Right kidney (tissue), 1 donor: ENCODE measurements around the gene XBP1.
"Not testable (repeated sequence)": the region's sequence is repeated elsewhere in the genome, so short reads cannot be mapped to it uniquely, and the experiment has no call there.

Source experiments
- DNase-seq: peaks from one replicate; pipeline ENCODE4 v3.0.0-alpha.2; 2016

Gene XBP1

DNA sequence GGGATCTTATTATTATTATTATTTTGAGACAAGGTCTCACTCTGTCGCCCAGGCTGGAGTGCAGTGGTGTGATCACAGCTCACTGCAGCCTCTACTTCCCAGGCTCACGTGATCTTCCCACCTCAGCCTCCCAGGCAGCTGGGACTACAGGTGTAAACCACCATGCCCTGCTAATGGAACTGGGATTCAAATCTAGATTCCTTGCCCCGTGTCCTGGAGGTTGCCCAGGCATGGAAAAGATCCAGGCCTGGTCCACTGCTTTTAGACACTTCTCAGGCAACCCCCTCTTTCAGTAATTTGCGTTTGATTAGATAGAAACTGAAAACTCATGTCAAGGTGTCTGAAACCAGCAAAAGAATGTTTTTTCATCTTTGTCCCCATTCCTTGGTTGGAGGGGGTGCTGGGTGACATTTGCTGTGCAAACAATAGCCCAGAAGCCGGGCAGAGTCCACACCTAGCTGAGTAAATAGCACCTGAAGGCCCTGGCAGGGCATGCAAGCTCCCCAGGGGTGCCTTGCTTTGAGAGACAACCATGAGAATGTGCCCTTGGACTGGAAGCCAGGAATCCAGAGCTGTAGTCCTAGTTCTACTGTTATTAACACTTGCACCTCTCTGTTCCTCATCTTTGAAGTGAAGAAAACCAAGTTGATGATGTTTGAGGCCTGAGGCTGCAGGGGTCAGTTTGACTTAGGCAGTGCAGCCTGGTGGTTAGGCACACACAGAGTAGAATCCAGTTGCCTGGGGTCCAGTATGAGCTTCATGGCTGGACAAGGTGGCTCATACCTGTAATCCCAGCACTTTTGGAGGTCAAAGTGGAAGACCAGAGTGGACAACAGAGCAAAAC, 19.1 kb upstream of the XBP1 start:
- DNase-seq, result peak; percentile 15

DNA sequence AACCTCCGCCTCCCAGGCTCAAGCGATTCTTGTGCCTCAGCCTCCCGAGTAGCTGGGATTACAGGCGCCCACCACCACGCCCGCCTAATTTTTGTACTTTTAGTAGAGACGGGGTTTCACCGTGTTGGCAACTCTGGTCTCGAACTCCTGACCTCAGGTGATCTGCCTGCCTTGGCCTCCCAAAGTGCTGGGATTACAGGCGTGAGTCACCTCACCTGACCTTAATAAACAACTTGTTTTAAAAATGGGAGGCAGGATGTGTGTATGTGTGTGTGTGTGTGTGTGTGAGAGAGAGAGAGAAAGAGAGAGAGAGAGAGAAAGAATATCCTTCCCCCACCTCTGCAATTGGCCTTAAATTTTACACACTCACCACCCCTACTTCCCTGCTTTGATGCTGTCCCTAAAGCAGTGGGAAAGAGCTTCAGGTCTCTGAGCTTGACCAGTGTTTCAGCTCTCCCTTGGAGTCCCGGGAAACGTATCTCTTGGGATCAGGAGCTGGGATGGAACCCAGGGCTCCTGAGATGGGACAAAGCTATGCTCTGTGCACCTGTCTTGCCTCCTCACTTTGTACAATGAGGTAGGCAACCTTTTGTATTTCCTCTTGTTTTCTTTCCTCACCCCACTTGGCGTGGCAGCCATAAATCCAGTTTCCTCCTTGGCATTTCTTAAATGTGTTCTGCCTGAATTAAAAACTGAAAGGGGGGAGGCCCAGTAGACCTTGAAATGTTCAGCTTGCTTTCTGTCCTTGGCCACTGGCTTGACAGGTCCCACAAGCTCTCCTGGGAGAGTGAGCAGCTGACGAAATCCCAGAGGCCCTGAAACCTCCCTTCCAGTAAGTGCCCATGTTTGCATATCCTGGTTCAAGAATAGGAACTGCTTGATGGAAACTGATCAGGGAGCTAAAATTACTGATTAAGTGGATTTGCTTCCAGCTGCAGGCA, 17.8 kb upstream of the XBP1 start:
- DNase-seq, result peak; percentile 59

DNA sequence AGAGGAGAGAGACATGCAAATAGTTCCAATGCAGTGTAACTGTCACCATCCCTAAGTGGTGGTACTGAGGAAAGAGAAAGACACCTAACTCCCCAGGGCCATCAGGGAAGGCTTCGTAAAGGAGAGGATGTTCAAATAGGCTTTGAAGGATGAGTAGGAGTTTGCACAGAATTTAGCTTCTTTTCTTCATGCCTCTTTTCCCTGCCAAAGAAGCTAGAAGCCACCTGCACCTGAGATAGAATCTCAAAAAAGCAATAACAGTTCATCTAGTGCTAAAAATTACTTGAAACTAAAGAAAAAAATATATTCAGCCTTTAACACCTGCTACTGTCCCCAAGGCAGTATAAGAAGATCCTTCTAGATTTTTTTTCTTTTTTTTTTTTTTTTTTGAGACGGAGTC, 16.7 kb upstream of the XBP1 start:
- DNase-seq, result no peak

DNA sequence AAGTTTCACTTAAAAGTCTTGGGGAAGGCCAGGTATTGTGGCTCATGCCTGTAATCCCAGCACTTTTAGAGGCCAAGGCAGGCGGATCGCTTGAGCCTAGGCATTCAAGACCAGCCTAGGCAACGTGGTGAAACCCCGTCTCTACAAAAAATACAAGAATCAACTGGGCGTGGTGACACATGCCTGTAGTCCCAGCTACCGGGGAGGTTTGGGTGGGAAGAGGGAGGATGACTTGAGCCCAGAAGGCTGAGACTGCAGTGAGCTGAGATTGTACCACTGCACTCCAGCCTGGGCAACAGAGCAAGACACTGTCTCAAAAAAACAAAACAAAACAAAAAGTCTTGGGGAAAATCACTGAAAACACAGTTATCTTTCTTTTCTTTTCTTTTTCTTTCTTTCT, 15.4 kb upstream of the XBP1 start:
- DNase-seq, result no peak

DNA sequence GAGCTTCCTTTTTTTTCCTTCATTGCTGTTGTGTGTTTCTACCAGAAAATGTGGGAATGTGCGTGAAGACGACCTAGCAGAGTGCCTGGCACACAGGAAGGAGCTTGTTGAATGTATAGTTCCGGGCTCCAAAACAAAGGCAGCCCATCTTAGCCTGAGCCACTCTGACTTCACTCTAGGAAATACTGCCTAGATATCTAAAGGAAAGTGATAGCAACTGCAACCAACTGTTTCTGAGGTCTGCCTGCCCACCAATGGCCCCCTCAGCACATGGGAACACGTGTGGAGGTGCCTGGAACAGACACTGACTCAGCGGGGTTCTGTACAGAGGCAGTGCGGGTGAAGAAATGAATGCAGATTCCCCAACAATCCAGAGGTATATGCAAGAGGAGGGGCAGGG, 14.7 kb upstream of the XBP1 start:
- DNase-seq, result no peak

DNA sequence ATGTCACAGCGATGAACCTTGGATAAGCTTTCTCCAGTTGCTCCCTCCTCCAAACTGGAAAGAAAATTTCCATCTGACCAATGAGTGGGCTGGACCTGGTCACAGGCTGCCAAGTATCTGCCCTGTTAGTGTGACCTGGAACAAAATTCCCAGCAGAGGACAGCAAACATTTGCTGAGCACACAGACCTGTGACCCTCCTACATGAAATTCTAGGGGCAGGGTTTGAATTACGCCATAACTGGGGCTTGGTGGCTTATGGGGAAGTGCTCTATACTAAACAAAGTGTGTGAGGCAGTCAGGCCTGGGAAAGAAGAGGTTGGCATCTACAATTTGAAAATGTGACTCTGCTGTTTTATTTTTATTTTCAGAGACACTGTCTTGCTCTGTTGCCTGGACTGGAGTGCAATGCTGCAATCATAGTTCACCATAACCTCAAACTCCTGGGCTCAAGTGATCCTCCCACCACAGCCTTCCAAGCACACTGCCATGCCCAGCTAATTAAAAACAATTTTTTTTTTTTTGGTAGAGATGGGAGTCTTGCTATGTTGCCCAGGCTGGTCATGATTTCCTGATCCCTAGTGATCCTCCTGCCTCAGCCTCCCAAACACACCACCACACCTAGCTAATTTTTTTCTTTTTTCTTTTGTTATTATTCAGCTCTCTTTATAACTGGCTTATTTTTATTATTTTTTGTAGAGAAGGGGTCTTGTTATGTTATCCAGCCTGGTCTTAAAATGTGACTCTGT, 13.6 kb upstream of the XBP1 start:
- peak; percentile 30 for DNase-seq

DNA sequence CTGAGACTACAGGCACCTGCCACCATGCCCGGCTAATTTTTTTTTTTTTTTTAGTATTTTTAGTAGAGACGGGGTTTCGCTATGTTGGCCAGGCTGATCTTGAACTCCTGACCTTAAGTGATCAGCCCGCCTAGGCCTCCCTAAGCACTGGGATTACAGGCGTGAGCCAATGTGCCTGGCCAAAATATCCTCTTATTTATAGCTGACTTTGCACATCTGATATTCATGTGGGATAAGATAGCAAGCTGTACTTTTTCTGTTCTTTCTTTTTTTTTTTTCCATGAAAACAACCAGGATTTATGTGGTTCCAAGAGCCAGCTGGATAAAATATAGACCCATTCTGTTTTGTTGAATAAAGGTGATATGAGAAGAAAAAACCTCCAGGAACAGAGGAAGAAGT, 12.1 kb upstream of the XBP1 start:
- DNase-seq, result no peak

DNA sequence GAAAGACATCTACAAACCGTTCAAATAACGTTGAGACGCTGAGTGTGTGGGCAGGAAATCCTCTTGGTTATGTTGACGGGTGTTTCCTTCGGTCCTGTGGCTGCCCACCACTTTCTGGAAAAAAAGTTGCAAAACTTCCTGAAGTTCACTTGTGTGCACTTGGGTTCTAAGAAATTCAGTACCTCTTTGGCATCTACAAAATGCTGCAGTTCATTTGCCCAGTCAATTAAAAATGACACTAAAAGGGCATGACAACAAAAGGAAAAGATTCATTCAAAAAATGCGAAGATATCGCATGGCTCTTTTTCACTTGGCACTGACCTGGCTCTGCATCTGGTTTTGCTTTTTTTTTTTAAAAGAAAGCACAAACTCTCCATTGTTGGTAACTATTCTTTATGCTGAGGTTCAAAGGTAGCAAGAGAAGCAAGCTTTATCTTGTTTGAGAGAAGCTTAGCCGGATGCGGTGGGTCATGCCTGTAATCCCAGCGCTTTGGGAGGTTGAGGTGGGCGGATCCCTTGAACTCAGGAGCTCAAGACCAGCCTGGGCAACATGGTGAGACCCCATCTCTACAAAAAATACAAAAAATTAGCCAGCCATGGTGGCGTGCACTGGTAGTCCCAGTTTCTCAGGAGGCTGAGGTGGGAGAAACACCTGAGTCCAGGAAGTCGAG, 10.6 kb upstream of the XBP1 start:
- no peak for DNase-seq

DNA sequence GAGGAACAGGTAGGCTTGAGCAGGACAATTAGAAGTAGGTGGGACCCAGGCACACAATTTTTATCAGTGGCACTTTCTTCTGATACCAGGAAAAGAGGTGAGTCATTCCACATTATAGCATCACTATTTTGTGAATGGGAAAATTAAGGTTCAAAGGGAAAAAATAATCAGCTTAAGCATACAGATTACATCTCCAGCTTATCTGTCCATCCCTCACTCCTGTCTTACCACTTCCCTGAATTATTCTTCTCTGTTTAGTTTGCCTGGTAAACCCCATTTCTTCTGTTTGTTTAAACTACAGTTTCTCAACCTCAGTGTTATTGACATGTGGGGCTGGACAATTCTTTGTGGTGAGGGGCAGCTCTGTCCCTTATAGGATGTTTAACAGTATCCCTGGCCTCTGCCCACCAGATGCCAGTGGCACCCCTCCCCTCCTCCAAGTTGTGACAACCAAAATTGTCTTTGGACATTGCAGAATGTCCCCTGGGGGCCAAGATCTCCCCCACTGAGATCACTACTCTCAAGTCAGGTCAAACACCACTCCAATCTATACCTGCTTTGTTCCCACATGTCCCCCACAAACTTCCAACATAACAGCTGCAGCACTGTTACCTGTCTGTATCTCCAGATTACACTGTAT, 8.5 kb upstream of the XBP1 start:
- no peak for DNase-seq

DNA sequence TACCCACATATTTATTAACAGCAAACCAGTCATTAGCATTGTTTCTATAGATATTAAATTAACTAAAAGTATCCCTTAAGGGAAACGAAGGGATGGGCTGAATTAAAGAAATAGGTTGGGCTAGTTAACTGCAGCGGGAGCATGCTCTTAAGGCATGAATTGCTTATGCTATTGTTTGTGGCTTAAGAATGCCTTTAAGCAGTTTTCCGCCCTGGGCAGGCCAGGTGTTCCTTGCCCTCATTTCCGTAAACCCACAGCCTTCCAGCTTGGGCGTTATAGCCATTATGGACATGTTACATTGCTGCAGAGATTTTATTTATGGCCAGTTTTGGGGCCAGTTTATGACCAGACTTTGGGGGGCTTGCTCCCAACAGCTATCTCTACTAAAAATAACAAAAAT, 5.1 kb upstream of the XBP1 start:
- not testable (repeated sequence) for DNase-seq

DNA sequence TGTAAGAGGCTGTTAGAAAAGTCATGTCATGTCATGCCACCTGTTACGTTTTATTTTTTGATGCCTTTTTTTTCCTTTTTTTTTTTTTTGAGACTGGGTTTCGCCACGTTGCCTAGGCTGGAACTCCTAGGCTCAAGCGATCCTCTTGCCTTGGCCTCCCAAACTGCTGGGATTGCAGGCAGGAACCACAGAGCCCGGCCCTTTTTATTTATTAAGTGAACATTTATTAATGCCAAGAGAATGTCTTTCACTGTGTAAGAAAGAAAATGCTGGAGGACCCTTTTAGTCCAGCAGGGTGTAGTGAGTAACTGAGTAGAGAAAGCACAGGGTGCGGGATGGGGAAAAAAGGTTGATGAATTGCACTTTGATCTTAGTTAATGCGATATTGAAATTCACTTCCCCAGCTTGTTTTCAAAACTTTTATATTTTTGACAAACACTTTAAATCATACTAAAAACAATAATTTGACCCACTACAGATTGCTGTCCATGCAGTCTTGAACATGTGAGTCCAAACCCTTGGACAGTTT, 2.3 kb upstream of the XBP1 start:
- DNase-seq, result no peak

DNA sequence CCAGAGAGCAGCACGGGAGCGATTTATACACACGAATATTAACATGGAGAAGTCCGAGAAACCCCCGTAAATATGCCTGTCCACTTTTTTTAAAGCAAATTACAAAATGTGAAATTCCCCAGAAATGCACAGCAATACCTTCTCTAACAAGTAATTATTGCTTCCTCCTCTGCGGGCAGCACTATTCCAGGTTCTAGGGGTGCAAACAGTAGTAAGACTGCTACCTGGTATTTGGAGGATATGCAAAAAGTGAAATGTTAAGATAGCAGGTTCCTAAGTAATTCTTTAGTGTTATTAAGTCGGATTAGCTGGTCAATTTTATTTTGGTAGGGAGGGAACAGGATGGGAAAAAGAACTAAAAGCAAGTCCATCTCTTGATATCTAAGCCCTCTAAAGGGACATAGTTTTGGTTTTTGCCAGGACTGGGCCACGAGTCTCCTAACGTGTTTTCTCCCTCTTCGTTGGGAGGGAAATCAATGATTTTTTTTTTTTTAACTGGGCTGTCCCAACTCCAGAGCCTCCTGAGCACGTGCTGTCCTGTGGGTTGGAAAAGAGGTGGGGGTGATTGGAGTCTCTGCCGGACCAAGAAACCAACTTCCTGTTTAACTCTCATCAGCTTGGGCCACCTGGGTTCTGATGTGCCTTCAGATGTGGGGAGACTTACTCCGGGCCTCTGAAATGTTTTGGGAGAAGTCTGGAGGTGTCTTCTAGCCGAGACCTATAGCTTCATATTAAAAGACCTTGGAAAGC, 1.7 kb upstream of the XBP1 start:
- DNase-seq, result peak; percentile 30

DNA sequence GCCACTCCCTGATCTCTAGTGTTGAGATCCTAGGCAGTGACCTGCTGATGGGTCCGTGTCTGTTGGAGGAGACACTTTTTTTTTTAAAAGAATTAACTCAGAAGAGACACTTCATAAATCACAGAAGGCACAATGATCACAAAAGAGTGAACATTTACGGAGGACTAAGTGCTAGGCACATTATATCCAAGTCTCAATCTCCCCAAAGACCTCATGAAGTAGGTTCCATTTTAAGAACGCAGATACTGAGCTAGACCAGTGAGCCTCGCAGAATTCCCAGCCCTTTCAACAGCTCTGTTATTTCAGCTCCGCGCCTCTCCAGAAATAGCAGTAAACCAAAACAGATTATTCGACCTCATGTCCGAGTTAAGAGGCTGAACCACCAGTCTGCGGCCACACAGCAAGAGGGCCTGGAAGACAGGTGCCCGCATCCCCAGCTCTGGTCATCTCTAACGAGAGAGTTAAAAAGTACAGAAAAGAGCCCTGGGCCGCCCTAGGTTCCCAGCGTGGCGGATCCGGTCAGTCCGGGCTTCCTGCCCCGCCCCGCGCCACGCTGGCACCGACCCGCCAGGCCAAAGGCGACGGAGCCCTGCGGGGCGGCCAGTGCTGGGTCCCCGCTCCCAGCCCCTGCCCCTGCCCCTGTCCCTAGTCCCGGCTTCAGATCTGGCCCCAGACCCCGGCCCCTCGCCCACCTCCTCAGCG, 612 bp downstream of the XBP1 start:
- DNase-seq, result peak; percentile 86

DNA sequence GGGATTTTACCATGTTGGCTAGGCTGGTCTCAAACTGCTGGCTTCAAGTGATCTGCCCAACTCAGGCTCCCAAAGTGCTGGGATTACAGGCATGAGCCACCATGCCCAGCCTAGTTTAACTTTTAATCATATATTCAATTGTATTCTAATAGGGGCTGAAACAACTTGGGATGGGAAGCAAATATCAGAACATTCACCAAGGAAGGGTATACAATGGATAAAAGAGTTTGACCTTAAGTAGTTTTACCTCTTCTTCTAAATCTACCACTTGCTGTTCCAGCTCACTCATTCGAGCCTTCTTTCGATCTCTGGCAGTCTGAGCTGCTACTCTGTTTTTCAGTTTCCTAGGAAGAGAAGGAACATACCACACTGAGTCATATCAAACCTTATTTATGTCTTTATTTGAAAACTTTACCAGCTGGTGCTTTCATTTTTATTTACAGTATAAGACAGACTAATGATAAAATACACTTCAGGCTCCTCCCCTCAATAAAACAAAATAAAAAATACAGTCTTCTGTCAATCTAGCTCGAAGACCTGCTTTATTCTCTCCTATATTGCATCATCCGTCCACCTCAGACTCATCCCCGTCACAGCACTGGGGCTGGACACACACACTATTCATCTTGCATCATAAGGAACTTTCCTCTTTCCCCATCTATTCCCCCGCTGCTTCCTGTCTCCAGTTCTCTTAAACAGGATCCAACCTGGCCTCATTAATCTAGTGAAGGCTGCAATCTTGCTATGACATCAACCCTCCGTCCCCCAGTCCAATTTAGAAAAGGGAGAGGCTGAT, 1.4 kb downstream of the XBP1 start:
- no peak for DNase-seq

DNA sequence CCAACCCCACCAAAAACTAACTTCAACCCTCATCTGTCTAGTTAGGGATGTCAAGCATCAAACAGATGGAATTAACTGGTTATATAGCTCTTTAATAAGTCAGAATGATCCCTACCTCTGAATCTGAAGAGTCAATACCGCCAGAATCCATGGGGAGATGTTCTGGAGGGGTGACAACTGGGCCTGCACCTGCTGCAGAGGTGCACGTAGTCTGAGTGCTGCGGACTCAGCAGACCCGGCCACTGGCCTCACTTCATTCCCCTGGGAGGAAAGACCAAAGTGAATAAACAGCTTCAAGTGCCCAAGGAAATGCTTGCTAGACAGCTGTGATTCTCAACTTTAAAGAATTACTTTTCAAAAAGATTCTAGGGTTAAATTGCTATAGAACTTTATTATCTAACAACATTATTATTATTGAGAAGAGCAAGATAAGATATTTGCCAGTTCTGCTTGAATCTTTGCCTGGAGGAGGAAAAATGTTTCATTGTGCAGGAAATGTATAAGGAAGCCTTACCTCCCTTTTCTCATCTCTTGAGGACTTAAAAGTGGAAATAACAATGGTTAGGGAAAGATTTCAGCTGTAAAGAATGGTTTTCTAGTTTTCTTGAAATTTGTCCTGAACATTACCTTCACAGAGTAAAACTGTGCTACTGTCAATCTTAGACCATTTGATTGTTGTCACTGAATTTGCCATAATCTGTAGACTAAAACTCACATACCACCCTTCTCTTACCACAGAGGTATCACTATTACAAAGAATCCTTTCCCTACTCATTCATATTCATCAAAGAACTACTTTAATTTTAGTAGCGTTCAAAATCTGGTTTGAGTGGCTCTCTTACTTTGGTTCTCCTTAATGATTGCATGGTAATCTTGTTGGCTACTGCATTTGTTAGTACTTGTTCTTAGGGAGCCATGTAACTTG, 4.2 kb downstream of the XBP1 start:
- DNase-seq, result no peak

DNA sequence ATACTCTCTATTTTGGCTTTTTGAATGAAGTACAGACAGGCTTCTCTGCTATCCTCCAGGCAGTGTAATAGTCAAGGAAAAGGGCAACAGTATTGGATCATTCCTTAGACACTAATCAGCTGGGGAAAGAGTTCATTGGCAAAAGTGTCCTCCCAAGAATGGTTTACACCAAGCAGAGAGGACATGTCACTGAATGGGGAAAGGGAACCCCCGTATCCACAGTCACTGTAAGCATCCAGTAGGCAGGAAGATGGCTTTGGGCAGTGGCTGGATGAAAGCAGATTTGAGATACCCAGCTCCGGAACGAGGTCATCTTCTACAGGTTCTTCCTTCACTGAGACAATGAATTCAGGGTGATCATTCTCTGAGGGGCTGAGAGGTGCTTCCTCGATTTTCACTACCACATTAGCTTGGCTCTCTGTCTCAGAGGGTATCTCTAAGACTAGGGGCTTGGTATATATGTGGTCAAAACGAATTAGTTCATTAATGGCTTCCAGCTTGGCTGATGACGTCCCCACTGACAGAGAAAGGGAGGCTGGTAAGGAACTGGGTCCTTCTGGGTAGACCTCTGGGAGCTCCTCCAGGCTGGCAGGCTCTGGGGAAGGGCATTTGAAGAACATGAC, 5.2 kb downstream of the XBP1 start:
- no peak for DNase-seq

DNA sequence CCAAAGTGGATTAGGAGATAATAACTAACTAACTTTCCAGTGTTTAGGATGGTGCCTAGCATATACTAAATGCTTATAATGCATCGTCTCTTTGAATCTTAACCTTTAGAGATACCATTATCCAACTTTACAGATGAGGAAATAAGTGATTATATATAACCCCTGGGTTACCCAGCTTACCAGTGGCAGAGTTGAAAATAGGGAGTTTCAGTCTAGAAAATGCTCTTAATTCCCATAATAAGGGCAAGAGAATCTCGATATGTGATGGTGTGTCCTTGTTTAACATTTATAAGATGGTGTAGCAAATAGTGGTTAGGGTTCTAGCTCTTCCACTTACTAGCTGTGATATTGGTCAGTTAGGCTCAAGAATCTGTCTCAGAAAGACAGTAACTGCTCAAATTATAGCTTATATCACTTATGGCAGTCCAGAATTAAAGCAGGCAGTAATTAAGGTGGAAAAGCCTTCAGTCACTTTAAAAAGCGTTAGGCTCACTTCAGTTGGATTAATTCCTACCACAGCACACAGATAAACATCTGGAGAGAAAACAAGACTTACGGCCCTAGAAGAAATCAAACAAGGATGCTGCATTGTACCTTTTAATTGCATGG, 6.3 kb downstream of the XBP1 start:
- DNase-seq, result no peak
